Brain microvascular endothelial cell (primary cell): ENCODE results near the gene ADGRB3.
"Not testable (repeated sequence)": the region's sequence is repeated elsewhere in the genome, so short reads cannot be mapped to it uniquely, and the experiment has no call there.

Source experiments
- DNase-seq: peaks from one replicate; pipeline ENCODE4 v3.0.0-alpha.2; 2020
- H3K27ac ChIP-seq: fragments of 250-450 bp; sonication (Bioruptor Pico); 2 replicates; pipeline ENCODE4 v1.5.1; 2020; ENCODE audit warnings: mild to moderate bottlenecking, moderate library complexity
- H3K27me3 ChIP-seq: fragments of 250-450 bp; sonication (Bioruptor Pico); replicated peaks from 2 replicates; pipeline ENCODE4 v1.5.1; 2020; ENCODE audit warnings: mild to moderate bottlenecking
- H3K36me3 ChIP-seq: fragments of 250-450 bp; sonication (Bioruptor Pico); replicated peaks from 2 replicates; pipeline ENCODE4 v1.5.1; 2020; ENCODE audit warnings: mild to moderate bottlenecking
- H3K4me3 ChIP-seq: 2 replicates; pipeline ENCODE4 v1.5.1; 2011; ENCODE audit warnings: low read depth, mild to moderate bottlenecking, control low read depth, low read length, moderate library complexity
- in situ Hi-C: cut with HindIII; loops from 2 replicates; pipeline ENCODE4 v1.10.0; 2017; ENCODE audit warnings: low sequenced_read_pairs, low pct_ligation_motif_present
- TF ChIP-seq, protein P1 (sequence below): IDR thresholded peaks from 2 replicates; pipeline ENCODE4 v1.5.1; 2011; ENCODE audit warnings: low read depth, mild to moderate bottlenecking, moderate library complexity, low read length, control low read depth, inconsistent platforms; ENCODE audit errors: missing control alignments

ADGRB3 gene

GRCh38 chr6:68654134-68654533, 19.1 kb downstream of the ADGRB3 start:
- H3K4me3 ChIP-seq = no peak overlapping the region
- H3K27me3 ChIP-seq = peaks cover 3% of the 10 kb centered on the region
- DNase-seq = no peak
- in situ Hi-C loops = no loop called here
- TF ChIP-seq, protein P1, sequence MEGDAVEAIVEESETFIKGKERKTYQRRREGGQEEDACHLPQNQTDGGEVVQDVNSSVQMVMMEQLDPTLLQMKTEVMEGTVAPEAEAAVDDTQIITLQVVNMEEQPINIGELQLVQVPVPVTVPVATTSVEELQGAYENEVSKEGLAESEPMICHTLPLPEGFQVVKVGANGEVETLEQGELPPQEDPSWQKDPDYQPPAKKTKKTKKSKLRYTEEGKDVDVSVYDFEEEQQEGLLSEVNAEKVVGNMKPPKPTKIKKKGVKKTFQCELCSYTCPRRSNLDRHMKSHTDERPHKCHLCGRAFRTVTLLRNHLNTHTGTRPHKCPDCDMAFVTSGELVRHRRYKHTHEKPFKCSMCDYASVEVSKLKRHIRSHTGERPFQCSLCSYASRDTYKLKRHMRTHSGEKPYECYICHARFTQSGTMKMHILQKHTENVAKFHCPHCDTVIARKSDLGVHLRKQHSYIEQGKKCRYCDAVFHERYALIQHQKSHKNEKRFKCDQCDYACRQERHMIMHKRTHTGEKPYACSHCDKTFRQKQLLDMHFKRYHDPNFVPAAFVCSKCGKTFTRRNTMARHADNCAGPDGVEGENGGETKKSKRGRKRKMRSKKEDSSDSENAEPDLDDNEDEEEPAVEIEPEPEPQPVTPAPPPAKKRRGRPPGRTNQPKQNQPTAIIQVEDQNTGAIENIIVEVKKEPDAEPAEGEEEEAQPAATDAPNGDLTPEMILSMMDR = no peak
- H3K27ac ChIP-seq = no peak overlapping the region
- H3K36me3 ChIP-seq = no peaks in the 10 kb centered on the region

- Histone ChIP-seq H3K27me3 (peaks cover 3% of the 10 kb centered on the region), H3K27ac (no peak overlapping the region), H3K36me3 (no peaks in the 10 kb centered on the region), H3K4me3 (no peak overlapping the region)
- TF ChIP-seq, protein P1 = no peak
- DNase-seq = no peak
- in situ Hi-C loops = no loop called here
Observed at GRCh38 chr6:68655028-68655427, 19.9 kb downstream of the ADGRB3 start.

DNA sequence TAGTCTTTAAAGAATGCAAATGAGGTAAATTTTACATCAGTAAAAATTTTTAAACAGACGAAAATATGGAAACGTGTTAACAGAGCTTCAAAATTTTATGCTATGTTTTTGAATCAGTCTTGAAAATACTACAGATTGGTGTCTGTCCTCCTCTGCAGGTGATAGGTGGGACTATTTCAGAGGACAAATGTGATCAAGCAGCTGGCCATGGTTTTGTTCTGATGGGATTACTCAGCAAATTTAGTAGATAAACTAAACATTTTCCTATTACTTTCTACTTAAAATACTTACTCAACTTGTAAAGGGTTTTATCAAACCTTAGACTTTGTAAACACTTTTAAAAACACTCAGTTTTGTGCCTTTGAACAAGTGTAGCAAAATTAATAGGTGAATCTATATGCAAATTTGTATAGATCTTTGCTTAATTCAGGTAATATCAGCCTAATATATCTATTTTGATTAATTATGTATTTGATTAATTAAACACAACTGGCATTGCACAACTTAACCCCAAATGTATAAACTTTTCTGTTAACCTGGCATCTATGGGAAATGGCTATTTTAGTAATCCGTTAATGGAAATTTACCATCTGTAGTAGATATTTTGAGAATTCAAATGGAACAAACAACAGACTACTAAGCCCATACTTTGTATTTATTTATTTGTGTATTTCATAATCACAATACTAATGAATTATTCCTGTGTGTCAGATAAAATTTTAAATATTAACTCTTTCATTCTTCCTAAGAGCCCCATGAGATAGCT, 22.5 kb downstream of the ADGRB3 start:
- Histone ChIP-seq H3K36me3 (no peaks in the 10 kb centered on the region), H3K27me3 (peaks cover 3% of the 10 kb centered on the region), H3K4me3 (no peak overlapping the region), H3K27ac (no peak overlapping the region)
- no peak for DNase-seq
- in situ Hi-C loops = no loop called here
- TF ChIP-seq, protein P1 = no peak

- Histone ChIP-seq H3K27ac (no peak overlapping the region), H3K4me3 (no peak overlapping the region), H3K27me3 (no peaks in the 10 kb centered on the region), H3K36me3 (no peaks in the 10 kb centered on the region)
- in situ Hi-C loops = no loop called here
- TF ChIP-seq, protein P1 = no peak
- DNase-seq = no peak
Observed at GRCh38 chr6:68658338-68658737, 23.3 kb downstream of the ADGRB3 start.

DNA sequence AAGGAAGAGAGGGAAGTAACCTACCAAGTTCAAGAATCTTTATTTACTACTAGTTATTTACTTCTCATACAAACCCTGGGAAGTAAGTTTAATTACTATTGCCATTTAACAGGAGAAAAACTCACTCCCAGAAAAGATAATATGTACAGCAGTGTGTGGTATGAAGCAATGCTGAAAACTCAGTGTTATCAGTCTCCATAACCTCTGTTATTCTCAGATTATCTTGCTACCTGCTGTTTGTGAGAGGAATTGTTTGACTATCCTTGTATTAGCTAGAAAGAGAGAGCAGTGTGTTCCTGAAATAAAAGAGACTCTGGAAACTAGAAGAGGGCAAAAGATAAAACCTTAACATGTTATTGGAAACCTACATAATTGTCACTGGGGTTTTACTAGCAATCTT, 38.2 kb downstream of the ADGRB3 start:
- no peak for DNase-seq
- Histone ChIP-seq H3K36me3 (no peaks in the 10 kb centered on the region), H3K27me3 (no peaks in the 10 kb centered on the region), H3K4me3 (no peak overlapping the region), H3K27ac (no peak overlapping the region)
- TF ChIP-seq, protein P1 = no peak
- in situ Hi-C loops = no loop called here

- H3K4me3 ChIP-seq = no peak overlapping the region
- TF ChIP-seq, protein P1 = no peak
- no peak for DNase-seq
- no peaks in the 10 kb centered on the region for H3K36me3 ChIP-seq
- in situ Hi-C loops = no loop called here
- H3K27me3 ChIP-seq = no peaks in the 10 kb centered on the region
- H3K27ac ChIP-seq = no peak overlapping the region
Observed at GRCh38 chr6:68675548-68675947, 40.5 kb downstream of the ADGRB3 start.

- DNase-seq, in situ Hi-C loops, H3K36me3 ChIP-seq, H3K27me3 ChIP-seq, H3K4me3 ChIP-seq, H3K27ac ChIP-seq: not testable (repeated sequence)
Observed at GRCh38 chr6:68676094-68676493, 41.0 kb downstream of the ADGRB3 start.
